Measurements from ENCODE around the gene RHOT2.

DNA sequence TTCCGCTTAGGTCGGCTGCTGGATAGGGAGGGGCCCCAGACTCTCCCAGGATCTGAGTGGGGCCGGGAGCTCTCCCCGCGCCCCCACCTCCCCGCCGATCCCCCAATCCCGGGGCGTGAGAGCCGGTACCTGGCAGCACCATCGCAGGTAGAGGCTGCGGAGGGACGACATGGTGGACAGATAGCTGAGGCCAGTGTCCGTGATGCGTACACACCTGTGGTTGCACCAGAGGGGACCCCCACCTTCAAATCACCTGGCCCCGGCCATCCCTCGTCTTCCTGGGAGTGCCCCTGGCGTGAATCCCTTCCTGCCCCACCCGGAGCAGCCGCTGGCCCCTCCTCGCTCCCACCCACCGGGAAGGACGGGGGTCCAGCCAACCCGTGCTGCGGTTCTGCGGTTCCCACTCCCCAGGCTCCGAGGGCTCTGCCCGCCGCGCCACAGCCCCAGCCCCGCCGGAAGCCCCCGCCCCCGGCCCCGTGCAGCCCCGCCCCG, 27.0 kb downstream of the RHOT2 start:
- no peak for TF ChIP-seq TARDBP (IDR thresholded peaks at IDR 0.05)
- TF ChIP-seq SP1 (IDR thresholded peaks at IDR 0.05): no peak
- no peak for TF ChIP-seq L3MBTL2 (conservative IDR thresholded peaks at IDR 0.05)
- no peak for TF ChIP-seq FOXM1 (IDR thresholded peaks at IDR 0.05; ENCODE audit: borderline replicate concordance)
- TF ChIP-seq FOXA1 (IDR thresholded peaks at IDR 0.05): no peak
- TF ChIP-seq ARNT (IDR thresholded peaks at IDR 0.05): no peak
- TF ChIP-seq, protein P1, sequence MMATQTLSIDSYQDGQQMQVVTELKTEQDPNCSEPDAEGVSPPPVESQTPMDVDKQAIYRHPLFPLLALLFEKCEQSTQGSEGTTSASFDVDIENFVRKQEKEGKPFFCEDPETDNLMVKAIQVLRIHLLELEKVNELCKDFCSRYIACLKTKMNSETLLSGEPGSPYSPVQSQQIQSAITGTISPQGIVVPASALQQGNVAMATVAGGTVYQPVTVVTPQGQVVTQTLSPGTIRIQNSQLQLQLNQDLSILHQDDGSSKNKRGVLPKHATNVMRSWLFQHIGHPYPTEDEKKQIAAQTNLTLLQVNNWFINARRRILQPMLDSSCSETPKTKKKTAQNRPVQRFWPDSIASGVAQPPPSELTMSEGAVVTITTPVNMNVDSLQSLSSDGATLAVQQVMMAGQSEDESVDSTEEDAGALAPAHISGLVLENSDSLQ (IDR thresholded peaks at IDR 0.05): no peak
- no peak for TF ChIP-seq FOXK2 (IDR thresholded peaks at IDR 0.05)

Measured in HEK293T (cell line).